LNCAP (cell line): Measurements from ENCODE around the gene RAX2.

ENCODE experiments used
- CTCF ChIP-seq: fragments of 450-650 bp; IDR thresholded peaks from 2 replicates; pipeline ENCODE4 v1.5.1; 2017; ENCODE audit warnings: mild to moderate bottlenecking

The RAX2 gene

GRCh38 chr19:3781603-3782002 is 9.6 kb upstream of the RAX2 start:
- TF ChIP-seq CTCF: no peak

GRCh38 chr19:3780786-3781304 is 8.8 kb upstream of the RAX2 start:
- no peak for TF ChIP-seq CTCF

GRCh38 chr19:3778899-3779723 is 7.1 kb upstream of the RAX2 start:
- no peak for TF ChIP-seq CTCF

GRCh38 chr19:3778104-3778867 is 6.3 kb upstream of the RAX2 start:
- TF ChIP-seq CTCF: no peak

GRCh38 chr19:3776479-3777040 is 4.5 kb upstream of the RAX2 start:
- no peak for TF ChIP-seq CTCF

- TF ChIP-seq CTCF: no peak
Observed at GRCh38 chr19:3775831-3776230, 3.8 kb upstream of the RAX2 start.

GRCh38 chr19:3775374-3775711 is 3.3 kb upstream of the RAX2 start:
- no peak for TF ChIP-seq CTCF
